Spinal cord (tissue), 10 donors: ENCODE data around the gene DQX1. TPM values are rescaled to one million over a fixed set of nuclear protein-coding genes. Genes with fewer than 3 reads are reported as not detected.
"Not testable (repeated sequence)": the region's sequence is repeated elsewhere in the genome, so short reads cannot be mapped to it uniquely, and the experiment has no call there.

Experiments
- DNase-seq, 6 donors: peaks; one replicate each; pipeline versions ENCODE4 v3.0.0 to v3.0.0-alpha.2; 2013 to 2015; ENCODE audit warnings: low spot score in 6 of 6, low read depth in 4 of 6
- H3K27ac ChIP-seq: one replicate; pipeline ENCODE4 v1.5.1; 2013; ENCODE audit warnings: low read depth, low read length, control low read depth
- H3K27me3 ChIP-seq: one replicate; pipeline ENCODE4 v1.6.1; 2013; ENCODE audit warnings: low read length; ENCODE audit not compliant: control insufficient read depth, insufficient read depth
- H3K36me3 ChIP-seq: one replicate; pipeline ENCODE4 v1.6.1; 2013; ENCODE audit warnings: low read length; ENCODE audit not compliant: control insufficient read depth, insufficient read depth
- H3K4me1 ChIP-seq: one replicate; pipeline ENCODE4 v1.6.1; 2013; ENCODE audit warnings: low read length; ENCODE audit not compliant: control insufficient read depth, insufficient read depth
- H3K4me3 ChIP-seq: one replicate; pipeline ENCODE4 v1.5.1; 2013; ENCODE audit warnings: low read depth, low read length, control low read depth
- H3K9me3 ChIP-seq: one replicate; pipeline ENCODE4 v1.6.1; 2013; ENCODE audit warnings: low read length; ENCODE audit not compliant: control insufficient read depth, insufficient read depth
- WGBS: methylation state at CpG from one replicate; pipeline ENCODE4 v1.1.5; 2013; ENCODE audit warnings: missing lambda C conversion rate; ENCODE audit not compliant: insufficient coverage; 5-methylcytosine and 5-hydroxymethylcytosine counted together
- polyA plus RNA-seq, 2 donors: library from polyadenylated mRNA; unstranded; fragments of 120-200 nt; gene quantifications; one replicate each; pipeline ENCODE4 v1.2.1, GENCODE V29; 2013; ENCODE audit not compliant: insufficient read length in 2 of 2
- total RNA-seq, 2 donors: library from RNA; depleted of rRNA in 1 of 2; stranded (reverse); fragments of 120-200 nt in 1 of 2; fragments of >200 nt in 1 of 2; gene quantifications; one replicate each; pipeline versions ENCODE4 v1.2.3 to v1.2.4, GENCODE V29; 2013 to 2014
- donor health status: healthy.

DQX1 gene
- total and polyA plus RNA-seq, 4 donors, result 0.28 to 0.62 (median 0.32) TPM; not detected in 1

- H3K4me3 ChIP-seq, result no peak overlapping the region
- DNase-seq, result no peak
- H3K9me3 ChIP-seq, result no peaks in the 10 kb centered on the region
- no peaks in the 10 kb centered on the region for H3K36me3 ChIP-seq
- no peak overlapping the region for H3K27ac ChIP-seq
- no peaks in the 10 kb centered on the region for H3K4me1 ChIP-seq
- peaks cover 28% of the 10 kb centered on the region for H3K27me3 ChIP-seq
- WGBS, result 80% methylated on average over 3 of the region's 5 CpGs
Measured at GRCh38 chr2:74564222-74564621, 38.2 kb upstream of the DQX1 start.

GRCh38 chr2:74562126-74562775 lies 36.2 kb upstream of the DQX1 start:
- no peak for DNase-seq
- Histone ChIP-seq H3K36me3 (no peaks in the 10 kb centered on the region), H3K4me1 (no peaks in the 10 kb centered on the region), H3K27me3 (peaks cover 28% of the 10 kb centered on the region), H3K27ac (no peak overlapping the region), H3K4me3 (no peak overlapping the region), H3K9me3 (no peaks in the 10 kb centered on the region)
- WGBS, result 78% methylated on average over 4 of the region's 7 CpGs

GRCh38 chr2:74561022-74561421 lies 35.0 kb upstream of the DQX1 start:
- H3K9me3 ChIP-seq, H3K4me1 ChIP-seq, H3K36me3 ChIP-seq, DNase-seq, H3K27ac ChIP-seq, H3K4me3 ChIP-seq: not testable (repeated sequence)
- H3K27me3 ChIP-seq, result peaks cover 31% of the 10 kb centered on the region
- 100% methylated on average over 1 of the region's 1 CpG for WGBS

DNA sequence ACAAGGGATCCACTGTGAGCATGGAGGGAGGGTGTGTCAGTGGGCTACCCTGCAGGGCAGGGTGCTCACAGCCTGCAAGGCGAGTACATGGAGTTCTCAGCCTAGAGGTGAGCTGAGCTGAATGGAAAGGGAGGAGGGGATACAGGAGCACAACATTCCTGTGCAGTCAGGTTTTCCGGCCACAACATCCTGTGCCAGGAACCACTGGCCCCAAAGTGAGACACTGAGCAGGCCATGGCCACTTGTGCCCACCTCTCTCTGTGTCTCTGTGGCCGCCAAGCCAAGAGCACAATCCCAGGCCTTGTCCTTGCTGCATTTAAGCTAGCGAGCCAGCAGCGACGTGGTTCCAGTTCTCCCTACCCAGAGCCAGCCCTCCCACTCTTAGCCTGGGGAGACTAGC lies 34.6 kb upstream of the DQX1 start:
- 82% methylated on average over 3 of the region's 6 CpGs for WGBS
- H3K9me3 ChIP-seq, result no peaks in the 10 kb centered on the region
- H3K4me1 ChIP-seq, result peaks cover 3% of the 10 kb centered on the region
- peaks cover 14% of the 10 kb centered on the region for H3K36me3 ChIP-seq
- DNase-seq, result no peak
- H3K27ac ChIP-seq, result no peak overlapping the region
- H3K4me3 ChIP-seq, result no peak overlapping the region
- peaks cover 35% of the 10 kb centered on the region for H3K27me3 ChIP-seq

GRCh38 chr2:74559912-74560311 lies 33.9 kb upstream of the DQX1 start:
- Histone ChIP-seq H3K4me1 (peaks cover 9% of the 10 kb centered on the region), H3K9me3 (no peaks in the 10 kb centered on the region), H3K4me3 (no peak overlapping the region), H3K27me3 (peaks cover 42% of the 10 kb centered on the region), H3K27ac (no peak overlapping the region), H3K36me3 (peaks cover 14% of the 10 kb centered on the region)
- no peak for DNase-seq
- 23% methylated on average over 4 of the region's 5 CpGs for WGBS

DNA sequence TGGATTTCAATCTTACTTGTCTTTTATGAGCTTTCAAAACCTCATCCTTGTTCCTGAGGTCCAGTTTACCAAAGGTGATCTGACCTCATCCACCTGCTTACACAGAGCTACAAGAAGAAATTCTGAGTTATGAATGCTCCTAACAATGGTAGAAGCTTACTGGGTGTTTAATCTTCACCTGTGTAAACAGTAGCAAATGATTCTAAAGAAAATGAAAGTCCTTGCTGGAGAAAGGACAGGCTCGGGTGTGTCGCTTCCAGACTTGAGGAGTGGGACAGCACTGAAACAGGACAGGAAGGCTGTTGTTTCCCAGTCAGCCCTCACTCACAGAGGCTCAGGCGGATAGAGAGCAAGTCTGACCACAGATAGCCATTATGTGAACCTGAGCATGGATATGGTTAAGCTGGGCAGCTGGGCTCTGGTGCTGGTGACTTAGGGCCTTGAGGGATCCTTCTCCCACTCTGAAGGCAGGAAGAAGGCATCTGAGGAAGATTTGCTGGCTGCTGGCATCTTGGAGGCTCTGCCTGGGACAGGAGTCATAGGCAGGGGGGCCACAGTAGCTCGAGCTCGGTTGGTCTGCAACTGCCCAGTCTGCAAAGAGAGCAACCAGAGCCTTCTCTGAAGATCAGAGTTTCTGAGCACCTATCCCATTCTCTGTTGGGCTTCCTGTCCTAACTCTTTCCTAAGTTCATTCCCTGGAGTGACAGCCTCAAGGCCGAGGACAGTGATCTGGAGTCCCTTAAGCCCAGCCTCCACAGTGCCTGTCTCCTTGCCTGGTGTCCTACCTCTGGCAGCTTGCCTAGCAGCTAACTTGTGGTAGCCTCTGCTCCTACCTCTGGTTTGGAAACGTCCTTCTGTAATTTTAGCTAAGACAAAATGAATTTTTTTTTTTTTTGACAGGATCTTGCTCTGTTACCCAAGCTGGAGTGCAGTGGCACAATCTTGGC lies 32.5 kb upstream of the DQX1 start:
- peaks cover 40% of the 10 kb centered on the region for H3K27me3 ChIP-seq
- 83% methylated on average over 6 of the region's 7 CpGs for WGBS
- peaks cover 23% of the 10 kb centered on the region for H3K4me1 ChIP-seq
- H3K36me3 ChIP-seq, result peaks cover 14% of the 10 kb centered on the region
- no peak overlapping the region for H3K27ac ChIP-seq
- H3K4me3 ChIP-seq, result no peak overlapping the region
- H3K9me3 ChIP-seq, result no peaks in the 10 kb centered on the region
- DNase-seq, result no peak

DNA sequence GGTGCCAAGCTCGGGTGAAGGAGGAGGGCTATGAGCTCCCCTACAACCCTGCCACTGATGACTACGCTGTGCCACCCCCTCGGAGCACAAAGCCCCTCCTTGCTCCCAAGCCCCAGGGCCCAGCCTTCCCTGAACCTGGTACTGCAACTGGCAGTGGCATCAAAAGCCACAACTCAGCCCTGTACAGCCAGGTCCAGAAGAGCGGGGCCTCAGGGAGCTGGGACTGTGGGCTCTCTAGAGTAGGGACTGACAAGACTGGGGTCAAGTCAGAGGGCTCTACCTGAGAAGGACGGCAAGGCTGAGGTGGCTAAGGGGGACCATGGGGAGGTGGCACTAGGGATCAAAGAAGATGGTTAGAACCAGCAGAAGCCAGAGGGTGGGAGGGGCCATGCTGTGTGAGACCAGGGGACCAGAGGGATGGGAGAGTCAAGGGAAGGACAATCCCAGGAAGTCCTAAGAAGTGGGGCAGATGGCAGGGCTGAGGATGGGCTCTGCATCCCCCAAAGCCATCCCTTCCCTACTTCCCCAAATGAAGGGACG lies 30.9 kb upstream of the DQX1 start:
- no peak overlapping the region for H3K4me3 ChIP-seq
- H3K4me1 ChIP-seq, result peaks cover 38% of the 10 kb centered on the region
- WGBS, result 96% methylated on average over 5 of the region's 6 CpGs
- no peaks in the 10 kb centered on the region for H3K9me3 ChIP-seq
- H3K27ac ChIP-seq, result no peak overlapping the region
- H3K36me3 ChIP-seq, result peaks cover 14% of the 10 kb centered on the region
- H3K27me3 ChIP-seq, result peaks cover 39% of the 10 kb centered on the region
- no peak for DNase-seq

GRCh38 chr2:74556159-74556558 lies 30.1 kb upstream of the DQX1 start:
- 80% methylated on average over 14 of the region's 14 CpGs for WGBS
- Histone ChIP-seq H3K9me3 (no peaks in the 10 kb centered on the region), H3K4me1 (peaks cover 38% of the 10 kb centered on the region), H3K27ac (no peak overlapping the region), H3K36me3 (peaks cover 14% of the 10 kb centered on the region), H3K27me3 (peaks cover 33% of the 10 kb centered on the region), H3K4me3 (no peak overlapping the region)
- no peak for DNase-seq

GRCh38 chr2:74555610-74556103 lies 29.6 kb upstream of the DQX1 start:
- peak overlapping the region; percentile 95 for H3K27ac ChIP-seq
- H3K36me3 ChIP-seq, result peaks cover 14% of the 10 kb centered on the region
- no peaks in the 10 kb centered on the region for H3K9me3 ChIP-seq
- peaks cover 38% of the 10 kb centered on the region for H3K4me1 ChIP-seq
- 46% methylated on average over 17 of the region's 17 CpGs for WGBS
- H3K27me3 ChIP-seq, result peaks cover 31% of the 10 kb centered on the region
- H3K4me3 ChIP-seq, result peak overlapping the region; percentile 77
- DNase-seq, result no peak
